KMS-11 (cell line): ENCODE measurements around the gene ATP6V1D.

Source experiments
- H2AFZ ChIP-seq: fragments of 200-600 bp; sonication (generic); 2 replicates; pipeline ENCODE4 v1.6.1; 2016; ENCODE audit warnings: antibody characterized with exemption, mixed run types, low read depth
- H3K27ac ChIP-seq: fragments of 200-600 bp; sonication (generic); 2 replicates; pipeline ENCODE4 v1.6.1; 2016; ENCODE audit warnings: mild to moderate bottlenecking, mixed run types
- H3K27me3 ChIP-seq: fragments of 200-600 bp; sonication (generic); 2 replicates; pipeline ENCODE4 v1.6.1; 2017; ENCODE audit warnings: mild to moderate bottlenecking, low read depth, mixed run types, moderate library complexity; ENCODE audit not compliant: insufficient read depth
- H3K36me3 ChIP-seq: fragments of 200-600 bp; sonication (generic); 2 replicates; pipeline ENCODE4 v1.6.1; 2017; ENCODE audit warnings: mild to moderate bottlenecking, mixed run types; ENCODE audit not compliant: insufficient read depth
- H3K4me1 ChIP-seq: fragments of 200-600 bp; sonication (generic); 2 replicates; pipeline ENCODE4 v1.6.1; 2016; ENCODE audit warnings: mild to moderate bottlenecking, low read depth, mixed run types; ENCODE audit not compliant: poor library complexity, severe bottlenecking
- H3K4me2 ChIP-seq: fragments of 200-600 bp; sonication (generic); 2 replicates; pipeline ENCODE4 v1.7.0; 2016; ENCODE audit warnings: mild to moderate bottlenecking, mixed run types
- H3K4me3 ChIP-seq: fragments of 200-600 bp; sonication (generic); IDR thresholded peaks from 2 replicates; pipeline ENCODE4 v1.6.1; 2017; ENCODE audit warnings: low read depth, low read length, mixed read lengths; ENCODE audit not compliant: insufficient read depth
- H3K79me2 ChIP-seq: fragments of 200-600 bp; sonication (generic); 2 replicates; pipeline ENCODE4 v1.6.1; 2016; ENCODE audit warnings: low read depth, mixed run types; ENCODE audit not compliant: insufficient read depth
- H3K9ac ChIP-seq: fragments of 200-600 bp; sonication (generic); 2 replicates; pipeline ENCODE4 v1.6.1; 2016; ENCODE audit warnings: mild to moderate bottlenecking, mixed run types
- H4K20me1 ChIP-seq: fragments of 200-600 bp; sonication (generic); 2 replicates; pipeline ENCODE4 v1.6.1; 2016; ENCODE audit warnings: mild to moderate bottlenecking, mixed run types; ENCODE audit not compliant: insufficient read depth
- CTCF ChIP-seq: fragments of 200-600 bp; sonication (generic); conservative IDR thresholded peaks from 2 replicates; pipeline ENCODE4 v1.6.1; 2017; ENCODE audit warnings: low read depth, mild to moderate bottlenecking, antibody characterized with exemption, low read length, moderate library complexity, mixed read lengths

ATP6V1D gene

DNA sequence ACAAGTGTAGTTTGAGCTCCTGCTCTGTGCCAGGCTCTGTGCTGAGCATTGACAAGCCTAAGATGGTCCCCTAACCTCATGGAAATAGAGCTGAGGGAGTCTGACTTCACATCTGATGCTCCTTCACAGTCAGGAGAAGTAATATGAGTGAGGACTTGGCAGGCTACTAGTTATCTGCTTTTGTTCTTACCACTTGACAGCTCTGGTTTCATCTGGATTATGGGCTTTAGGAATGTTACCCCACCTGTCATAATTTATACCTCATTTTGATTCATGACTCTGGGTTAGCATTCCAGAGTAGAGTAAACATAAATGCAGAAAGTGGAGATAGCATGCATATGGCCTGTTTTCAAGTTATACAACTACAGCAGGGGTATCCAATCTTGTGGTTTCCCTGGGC is 40.5 kb downstream of the ATP6V1D start:
- Histone ChIP-seq H3K4me2 (no peak overlapping the region), H4K20me1 (no peaks in the 10 kb centered on the region), H3K27me3 (no peaks in the 10 kb centered on the region), H3K36me3 (no peaks in the 10 kb centered on the region), H3K4me1 (no peaks in the 10 kb centered on the region), H2AFZ (no peak overlapping the region), H3K79me2 (no peaks in the 10 kb centered on the region), H3K27ac (no peak overlapping the region), H3K9ac (no peak overlapping the region), H3K4me3 (no peak overlapping the region)
- TF ChIP-seq CTCF = no peak

DNA sequence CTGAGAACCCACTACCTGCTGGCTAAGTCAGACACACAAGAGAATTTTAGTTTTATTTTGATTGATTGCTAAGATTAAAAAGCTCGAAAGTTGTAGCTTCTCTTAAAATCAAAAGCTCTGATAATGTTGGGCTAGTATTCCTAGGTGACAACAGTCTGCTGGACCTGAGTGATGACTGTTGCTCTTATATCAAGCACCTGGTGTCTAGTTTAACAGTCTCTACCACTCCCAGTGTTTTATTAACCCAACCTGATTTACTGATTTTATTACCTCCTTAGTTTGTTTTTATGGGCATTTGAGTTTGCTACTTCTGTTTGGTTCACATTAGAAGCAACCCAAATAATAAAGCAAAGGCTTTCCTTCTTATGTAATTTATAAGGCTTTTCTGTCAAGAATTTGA is 41.8 kb downstream of the ATP6V1D start:
- no peaks in the 10 kb centered on the region for H4K20me1 ChIP-seq
- no peaks in the 10 kb centered on the region for H3K27me3 ChIP-seq
- no peak overlapping the region for H3K4me3 ChIP-seq
- no peak for TF ChIP-seq CTCF
- H3K79me2 ChIP-seq = no peaks in the 10 kb centered on the region
- no peak overlapping the region for H3K27ac ChIP-seq
- no peak overlapping the region for H3K9ac ChIP-seq
- H3K4me2 ChIP-seq = no peak overlapping the region
- no peaks in the 10 kb centered on the region for H3K4me1 ChIP-seq
- no peaks in the 10 kb centered on the region for H3K36me3 ChIP-seq
- H2AFZ ChIP-seq = no peak overlapping the region

DNA sequence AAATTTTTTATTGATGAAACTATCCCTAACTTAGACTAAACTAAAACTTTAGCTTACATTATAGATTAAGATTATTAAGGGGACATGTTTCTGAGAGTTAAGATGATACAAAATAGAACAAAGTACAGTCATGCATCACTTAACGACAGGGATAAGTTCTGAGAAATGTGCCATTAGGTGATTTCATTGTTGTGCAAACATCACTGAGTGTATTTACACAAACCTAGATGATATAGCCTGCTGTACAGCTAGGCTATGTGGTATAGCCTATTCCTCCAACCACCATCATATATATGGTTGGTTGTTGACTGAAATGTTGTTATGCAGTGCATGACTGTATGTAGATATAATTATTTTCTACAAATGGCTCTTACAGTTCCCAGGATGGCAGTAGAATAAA is 46.5 kb downstream of the ATP6V1D start:
- Histone ChIP-seq H3K79me2 (no peaks in the 10 kb centered on the region), H2AFZ (no peak overlapping the region)
- no peak for TF ChIP-seq CTCF

GRCh38 chr14:67311868-67312267 is 47.7 kb downstream of the ATP6V1D start:
- H4K20me1 ChIP-seq = no peaks in the 10 kb centered on the region
- no peak overlapping the region for H3K4me3 ChIP-seq
- no peaks in the 10 kb centered on the region for H3K27me3 ChIP-seq
- H3K79me2 ChIP-seq = no peaks in the 10 kb centered on the region
- no peak overlapping the region for H2AFZ ChIP-seq
- H3K36me3 ChIP-seq = no peaks in the 10 kb centered on the region
- no peak overlapping the region for H3K27ac ChIP-seq
- H3K4me2 ChIP-seq = no peak overlapping the region
- H3K4me1 ChIP-seq = no peaks in the 10 kb centered on the region
- TF ChIP-seq CTCF = no peak
- H3K9ac ChIP-seq = no peak overlapping the region

More for the DNA sequence above, 46.5 kb downstream of the ATP6V1D start:
- Histone ChIP-seq H3K4me2 (no peak overlapping the region), H3K36me3 (no peaks in the 10 kb centered on the region), H4K20me1 (no peaks in the 10 kb centered on the region), H3K27ac (no peak overlapping the region), H3K9ac (no peak overlapping the region), H3K4me3 (no peak overlapping the region), H3K27me3 (no peaks in the 10 kb centered on the region), H3K4me1 (no peaks in the 10 kb centered on the region)
